GM21786 (cell line): ENCODE measurements around the gene CYP51A1.
A peak's percentile ranks its signal among the peaks of the same experiment; 100 is the strongest.
"Not testable (repeated sequence)": the region's sequence is repeated elsewhere in the genome, so short reads cannot be mapped to it uniquely, and the experiment has no call there.

Experiments used
- ATAC-seq: cut with Tn5 transposase; IDR thresholded peaks from one replicate; pipeline ENCODE4 v1.9.1; 2021; ENCODE audit not compliant: unreplicated experiment

The CYP51A1 gene

DNA sequence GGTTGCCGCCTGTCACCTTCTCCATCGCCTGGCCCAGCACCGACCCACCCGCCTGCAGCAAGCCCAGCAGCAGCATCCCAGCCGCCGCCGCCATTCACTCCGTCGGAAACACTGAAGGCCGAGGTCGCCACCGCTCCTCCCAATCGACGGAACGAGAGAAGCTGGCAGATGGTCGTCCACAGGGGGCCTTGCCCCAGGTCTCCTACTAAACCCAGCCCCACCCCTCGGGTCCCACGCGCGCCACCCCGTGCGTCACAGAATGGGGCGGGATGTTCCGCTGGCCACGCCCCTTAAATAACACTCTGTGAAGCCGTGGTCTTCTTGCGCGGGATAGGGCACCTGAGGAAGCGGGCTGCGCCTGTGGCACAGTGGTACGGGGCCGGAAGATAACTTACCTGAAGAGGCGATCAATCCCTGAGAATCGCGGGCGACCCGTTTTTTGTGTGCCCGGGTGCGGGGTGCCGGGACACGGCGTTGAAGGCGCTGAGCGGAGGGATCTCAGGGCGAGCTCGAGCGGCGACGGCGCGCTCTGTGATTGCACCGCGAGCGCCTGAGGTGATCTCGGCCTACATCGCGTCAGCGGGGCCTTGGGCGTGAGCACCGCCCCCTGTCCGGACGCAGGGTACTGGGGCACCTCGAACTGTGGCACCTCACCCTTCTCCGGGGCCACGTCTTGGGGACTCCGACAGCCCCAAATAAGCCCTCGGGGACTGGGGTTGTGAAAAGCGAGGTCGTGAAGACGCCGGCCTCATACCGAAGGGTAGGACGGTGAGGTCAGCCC is at the start of gene CYP51A1:
Gene CYP51A1 (minus strand): TSS at position 207 of the 781 bp plus-strand sequence. CDS start 113 bp downstream, at position 94.
- peak; percentile 84 for ATAC-seq

GRCh38 chr7:92178928-92179924 is 44.9 kb upstream of the CYP51A1 start, which contains the start of gene LRRD1:
Gene LRRD1, minus strand, starts transcription at chr7:92179142. Its CDS starts 13,940 bp downstream, at chr7:92165202.
- peak; percentile 99 for ATAC-seq

GRCh38 chr7:92177362-92177761 is 43.1 kb upstream of the CYP51A1 start:
- no peak for ATAC-seq

DNA sequence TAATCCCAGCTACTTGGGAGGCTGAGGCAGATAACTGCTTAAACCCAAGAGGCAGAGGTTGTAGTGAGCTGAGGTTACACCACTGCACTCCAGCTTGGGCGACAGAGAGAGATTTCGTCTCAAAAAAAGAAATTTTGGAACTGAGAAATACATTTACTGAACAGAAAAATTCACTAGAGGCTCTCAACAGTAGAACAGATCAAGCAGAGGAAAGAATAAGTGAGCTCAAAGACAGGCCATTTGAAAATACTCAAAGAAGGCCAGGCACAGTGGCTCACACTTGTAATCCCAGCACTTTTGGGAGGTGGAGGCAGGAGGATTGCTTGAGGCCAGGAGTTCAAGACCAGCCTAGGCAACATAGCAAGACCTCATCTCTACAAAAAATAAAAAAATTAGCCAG is 35.3 kb upstream of the CYP51A1 start:
- ATAC-seq, result not testable (repeated sequence)

- no peak for ATAC-seq
Measured at GRCh38 chr7:92161271-92161670, 27.0 kb upstream of the CYP51A1 start.

- ATAC-seq, result peak; percentile 87
Measured at GRCh38 chr7:92158660-92159575, 24.6 kb upstream of the CYP51A1 start.

GRCh38 chr7:92156990-92157389 is 22.7 kb upstream of the CYP51A1 start:
- ATAC-seq, result no peak

DNA sequence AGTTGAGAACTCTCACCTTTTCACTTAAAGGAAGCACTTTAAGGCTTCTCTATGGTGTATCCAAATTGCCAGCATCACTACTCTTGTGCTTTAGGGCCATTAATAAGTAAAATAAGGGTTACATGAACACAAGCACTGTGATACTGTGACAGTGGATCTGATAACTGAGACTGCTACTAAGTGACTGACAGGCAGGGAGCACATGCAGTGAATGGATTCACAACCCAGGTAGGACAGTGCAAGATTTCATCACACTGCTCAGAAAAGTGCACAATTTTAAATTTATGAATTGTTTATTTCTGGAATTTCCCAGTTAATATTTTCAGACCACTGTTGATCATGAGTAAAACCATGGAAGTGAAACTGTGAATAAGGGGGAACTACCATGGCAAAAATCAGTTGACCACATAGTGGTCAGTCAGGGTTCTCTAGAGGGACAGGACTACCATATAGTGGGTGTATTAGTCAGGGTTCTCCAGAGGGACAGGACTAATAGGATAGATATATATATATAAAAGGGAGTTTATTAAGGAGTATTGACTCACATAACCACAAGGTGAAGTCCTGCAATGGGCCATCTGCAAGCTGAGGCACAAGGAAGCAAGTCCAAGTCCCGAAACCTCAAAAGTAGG is 20.9 kb upstream of the CYP51A1 start:
- ATAC-seq, result no peak

DNA sequence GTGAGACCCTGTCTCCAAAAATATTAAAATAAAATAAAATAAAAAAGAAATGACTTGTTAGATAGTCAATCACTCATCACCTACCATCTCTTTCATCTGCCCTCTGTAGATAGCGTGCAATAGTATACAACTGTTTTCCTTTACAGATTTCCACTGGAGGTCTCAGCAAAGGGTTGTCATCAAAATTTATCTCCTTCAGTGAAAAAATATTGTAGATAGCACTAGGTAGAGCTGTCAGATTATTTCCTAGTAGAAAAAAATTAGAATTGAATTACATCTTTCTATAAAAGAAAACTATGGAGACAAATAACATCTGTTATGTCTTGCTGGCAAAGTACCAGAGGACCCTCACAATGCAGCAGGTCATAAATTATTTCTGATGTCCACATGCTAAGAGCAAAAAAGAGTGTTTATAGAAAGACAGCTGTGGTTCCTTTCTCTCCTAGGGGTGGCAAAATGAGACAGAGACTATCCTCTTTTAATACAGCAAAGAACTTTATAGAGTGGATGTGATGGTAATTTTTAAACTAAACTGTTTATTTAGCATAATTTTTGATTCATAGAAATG is 16.3 kb upstream of the CYP51A1 start:
- no peak for ATAC-seq

DNA sequence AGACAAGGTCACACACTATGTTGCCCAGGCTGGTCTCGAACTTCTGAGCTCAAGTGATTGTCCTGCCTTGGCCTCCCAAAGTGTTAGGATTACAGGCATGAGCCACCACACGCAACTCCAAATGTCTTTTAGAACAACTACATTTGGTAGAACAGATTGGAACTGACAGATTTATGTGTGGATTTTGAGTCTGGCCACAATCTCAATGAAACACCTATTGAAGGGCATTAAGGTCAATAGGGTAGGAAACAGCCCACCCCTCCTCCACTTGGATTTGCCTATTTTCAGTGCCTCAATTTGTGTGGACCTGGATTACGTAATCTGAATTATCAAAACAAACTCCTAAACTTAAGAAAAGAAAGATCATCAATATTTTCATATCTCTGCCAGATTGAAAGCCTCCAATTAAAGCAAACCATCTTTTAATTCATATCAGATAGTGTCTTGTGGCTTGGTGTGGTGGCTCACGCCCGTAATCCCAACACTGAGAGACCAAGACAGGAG is 15.5 kb upstream of the CYP51A1 start:
- no peak for ATAC-seq

- ATAC-seq, result not testable (repeated sequence)
Measured at GRCh38 chr7:92143192-92143880, 9.1 kb upstream of the CYP51A1 start.

GRCh38 chr7:92142791-92143190 is 8.5 kb upstream of the CYP51A1 start:
- not testable (repeated sequence) for ATAC-seq

GRCh38 chr7:92141161-92141560 is 6.9 kb upstream of the CYP51A1 start:
- no peak for ATAC-seq

GRCh38 chr7:92137557-92137956 is 3.3 kb upstream of the CYP51A1 start:
- ATAC-seq, result no peak

DNA sequence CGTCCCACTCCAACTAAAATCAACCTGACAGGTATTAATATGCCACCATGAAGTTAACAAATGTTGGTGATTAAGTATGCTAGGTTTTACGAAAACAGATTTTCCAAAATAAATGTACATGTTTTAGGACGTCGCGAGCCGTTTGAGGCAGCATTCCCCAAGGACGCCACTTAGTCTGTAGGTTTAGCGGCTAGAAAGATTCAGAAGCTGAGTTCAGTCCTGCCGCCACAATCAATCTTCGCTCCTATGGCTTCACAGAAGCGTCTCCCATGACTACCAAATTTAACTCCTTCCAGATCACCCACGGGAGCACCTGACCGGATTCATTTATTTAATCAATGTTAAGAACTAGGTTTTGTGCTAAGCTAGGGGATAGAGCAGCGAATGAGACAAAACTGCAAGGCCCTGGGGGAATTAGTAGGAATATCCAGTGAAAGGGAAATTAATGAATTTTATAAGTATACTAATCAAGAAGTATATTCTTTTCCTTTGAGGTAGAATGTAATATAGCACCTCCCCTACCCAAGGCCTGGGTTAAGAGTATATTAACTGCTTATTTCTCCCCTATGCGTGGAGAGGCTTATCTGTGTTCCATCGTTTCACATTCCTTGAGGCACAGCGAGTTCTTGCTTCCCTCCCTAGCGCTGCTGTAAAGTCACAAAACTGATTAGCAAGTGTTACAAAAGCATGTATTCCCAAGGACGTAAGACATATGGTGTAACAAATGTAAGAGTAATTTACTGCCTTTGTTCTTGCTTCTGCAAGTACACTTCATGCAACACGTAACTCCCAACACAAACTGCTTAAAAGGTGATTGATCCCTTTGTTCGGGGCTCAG is 994 bp upstream of the CYP51A1 start:
- ATAC-seq, result no peak

GRCh38 chr7:92133737-92134270 is 473 bp downstream of the CYP51A1 start:
- peak; percentile 29 for ATAC-seq

GRCh38 chr7:92133133-92133736 is 1.0 kb downstream of the CYP51A1 start:
- ATAC-seq, result peak; percentile 20
